GM23338 (cell line): ENCODE results near the gene RPL27. TPM values are rescaled to one million over a fixed set of nuclear protein-coding genes. Genes with fewer than 3 reads are reported as not detected.

Source experiments
- ATAC-seq: fragments of 200-7000 bp; cut with Tn5 transposase; 3 replicates; pipeline ENCODE4 v1.9.1; 2020
- DNase-seq: peaks from one replicate; pipeline ENCODE4 v3.0.0-alpha.2; 2015; ENCODE audit warnings: low spot score
- H2AFZ ChIP-seq: fragments of 200-600 bp; sonication (generic); 2 replicates; pipeline ENCODE4 v1.8.0; 2016; ENCODE audit warnings: antibody characterized with exemption, mild to moderate bottlenecking, moderate library complexity
- H3F3A ChIP-seq: fragments of 200-600 bp; sonication (generic); replicated peaks from 2 replicates; pipeline ENCODE4 v1.8.0; 2017; ENCODE audit warnings: antibody characterized with exemption, mixed run types, low read depth
- H3K27ac ChIP-seq: fragments of 200-600 bp; sonication (generic); 2 replicates; pipeline ENCODE4 v1.6.1; 2016; ENCODE audit warnings: low read depth
- H3K27me3 ChIP-seq: fragments of 200-600 bp; sonication (generic); 2 replicates; pipeline ENCODE4 v1.8.0; 2016; ENCODE audit warnings: mild to moderate bottlenecking, mixed run types, moderate library complexity; ENCODE audit not compliant: insufficient read depth
- H3K36me3 ChIP-seq: fragments of 200-600 bp; sonication (generic); 2 replicates; pipeline ENCODE4 v1.8.0; 2016; ENCODE audit warnings: mild to moderate bottlenecking; ENCODE audit not compliant: insufficient read depth
- H3K4me1 ChIP-seq: fragments of 200-600 bp; sonication (generic); 2 replicates; pipeline ENCODE4 v1.8.0; 2016; ENCODE audit warnings: mild to moderate bottlenecking, moderate library complexity; ENCODE audit not compliant: insufficient read depth
- H3K4me2 ChIP-seq: fragments of 200-600 bp; sonication (generic); 2 replicates; pipeline ENCODE4 v1.7.1; 2017; ENCODE audit warnings: mixed run types
- H3K4me3 ChIP-seq: fragments of 200-600 bp; sonication (generic); 2 replicates; pipeline ENCODE4 v1.6.1; 2016; ENCODE audit warnings: mixed run types
- H3K79me2 ChIP-seq: fragments of 200-600 bp; sonication (generic); replicated peaks from 2 replicates; pipeline ENCODE4 v1.8.0; 2017; ENCODE audit warnings: mild to moderate bottlenecking; ENCODE audit not compliant: insufficient read depth
- H3K9me2 ChIP-seq: fragments of 200-600 bp; sonication (generic); 2 replicates; pipeline ENCODE4 v1.8.0; 2017; ENCODE audit not compliant: insufficient read depth
- H4K20me1 ChIP-seq: fragments of 200-600 bp; sonication (generic); replicated peaks from 2 replicates; pipeline ENCODE4 v1.8.0; 2017; ENCODE audit warnings: mild to moderate bottlenecking; ENCODE audit not compliant: insufficient read depth
- H3K27ac Mint-ChIP-seq: 2 replicates; pipeline ENCODE4 v1.8.0; 2020; ENCODE audit warnings: inconsistent platforms, mild to moderate bottlenecking, moderate library complexity, mixed read lengths
- H3K27me3 Mint-ChIP-seq: 3 replicates; pipeline ENCODE4 v1.8.0; 2022; ENCODE audit warnings: low read depth, mild to moderate bottlenecking, moderate library complexity, mixed read lengths, inconsistent platforms; ENCODE audit not compliant: insufficient read depth, poor library complexity
- H3K36me3 Mint-ChIP-seq: 3 replicates; pipeline ENCODE4 v1.8.0; 2021; ENCODE audit warnings: low read depth, mild to moderate bottlenecking, inconsistent platforms, moderate library complexity, mixed read lengths
- H3K4me1 Mint-ChIP-seq: 3 replicates; pipeline ENCODE4 v1.8.0; 2020; ENCODE audit warnings: mild to moderate bottlenecking, inconsistent platforms, mixed read lengths
- H3K4me3 Mint-ChIP-seq: 3 replicates; pipeline ENCODE4 v1.8.0; 2021; ENCODE audit warnings: moderate library complexity, mild to moderate bottlenecking, inconsistent platforms, mixed read lengths
- H3K9me3 Mint-ChIP-seq: 3 replicates; pipeline ENCODE4 v1.8.0; 2020; ENCODE audit warnings: moderate library complexity, mild to moderate bottlenecking, inconsistent platforms, mixed read lengths
- CREB1 ChIP-seq: fragments of 250-450 bp; sonication (Bioruptor Pico); IDR thresholded peaks from 2 replicates; pipeline ENCODE4 v1.5.0; 2020; ENCODE audit warnings: low read depth, mild to moderate bottlenecking, moderate library complexity
- EZH2 ChIP-seq: fragments of 200-600 bp; sonication (generic); IDR thresholded peaks from one replicate; pipeline ENCODE4 v1.8.0; 2017; ENCODE audit warnings: antibody characterized with exemption, mild to moderate bottlenecking, low read depth; ENCODE audit not compliant: unreplicated experiment
- EZH2phosphoT487 ChIP-seq: fragments of 200-600 bp; sonication (generic); IDR thresholded peaks from one replicate; pipeline ENCODE4 v1.8.1; 2018; ENCODE audit warnings: antibody characterized with exemption; ENCODE audit not compliant: unreplicated experiment
- JUNB ChIP-seq: IDR thresholded peaks from one replicate; pipeline ENCODE4 v1.6.1; 2016; ENCODE audit warnings: antibody characterized with exemption; ENCODE audit not compliant: unreplicated experiment
- NANOG ChIP-seq: IDR thresholded peaks from 2 replicates; pipeline ENCODE4 v1.6.1; 2016; ENCODE audit warnings: antibody characterized with exemption, borderline replicate concordance
- POLR2AphosphoS5 ChIP-seq: IDR thresholded peaks from 2 replicates; pipeline ENCODE4 v1.6.1; 2016; ENCODE audit warnings: antibody characterized with exemption, low read depth
- STAT1 ChIP-seq: IDR thresholded peaks from one replicate; pipeline ENCODE4 v1.6.1; 2016; ENCODE audit warnings: antibody characterized with exemption; ENCODE audit not compliant: unreplicated experiment
- ZNF114 ChIP-seq: fragments of 250-450 bp; sonication (Bioruptor Pico); IDR thresholded peaks from 2 replicates; pipeline ENCODE4 v1.5.0; 2020; ENCODE audit warnings: mild to moderate bottlenecking, moderate library complexity
- ZNF331 ChIP-seq: fragments of 250-450 bp; sonication (Bioruptor Pico); IDR thresholded peaks from 2 replicates; pipeline ENCODE4 v1.5.0; 2020; ENCODE audit warnings: low read depth, mild to moderate bottlenecking, moderate library complexity
- polyA plus RNA-seq: library from polyadenylated mRNA; unstranded; fragments of >200 nt; fragmentation: Nextera tagmentation; extraction: Ambion mirVana; gene quantifications from 2 replicates; pipeline ENCODE4 v1.2.1, GENCODE V29; 2016
- total RNA-seq: library from RNA; depleted of rRNA; stranded (reverse); fragments of >200 nt; shearing (Covaris generic); gene quantifications from 2 replicates; pipeline ENCODE4 v1.2.3, GENCODE V29; 2014
- TF ChIP-seq, protein P1 (sequence below): IDR thresholded peaks from 2 replicates; pipeline ENCODE4 v1.6.1; 2016; ENCODE audit warnings: antibody characterized with exemption
- TF ChIP-seq, protein P2 (sequence below), 2 experiments: fragments of 200-600 bp in 1 of 2; sonication (generic) in 1 of 2; conservative IDR thresholded peaks; 2 replicates each; pipeline versions ENCODE4 v1.5.1 to v1.6.1; 2016 to 2017; ENCODE audit warnings: antibody characterized with exemption in 2 of 2, low read depth in 2 of 2, mild to moderate bottlenecking in 2 of 2, moderate library complexity in 1 of 2
- TF ChIP-seq, protein P3 (sequence below): IDR thresholded peaks from one replicate; pipeline ENCODE4 v1.6.1; 2018; ENCODE audit warnings: antibody characterized with exemption; ENCODE audit not compliant: unreplicated experiment
- TF ChIP-seq, protein P4 (sequence below): fragments of 250-450 bp; sonication (Bioruptor Pico); IDR thresholded peaks from 2 replicates; pipeline ENCODE4 v1.5.0; 2020; ENCODE audit warnings: mild to moderate bottlenecking, moderate library complexity

RPL27 gene
- total and polyA plus RNA-seq, 2 experiments from 2014 or later: 1,784 to 2,722 TPM

DNA sequence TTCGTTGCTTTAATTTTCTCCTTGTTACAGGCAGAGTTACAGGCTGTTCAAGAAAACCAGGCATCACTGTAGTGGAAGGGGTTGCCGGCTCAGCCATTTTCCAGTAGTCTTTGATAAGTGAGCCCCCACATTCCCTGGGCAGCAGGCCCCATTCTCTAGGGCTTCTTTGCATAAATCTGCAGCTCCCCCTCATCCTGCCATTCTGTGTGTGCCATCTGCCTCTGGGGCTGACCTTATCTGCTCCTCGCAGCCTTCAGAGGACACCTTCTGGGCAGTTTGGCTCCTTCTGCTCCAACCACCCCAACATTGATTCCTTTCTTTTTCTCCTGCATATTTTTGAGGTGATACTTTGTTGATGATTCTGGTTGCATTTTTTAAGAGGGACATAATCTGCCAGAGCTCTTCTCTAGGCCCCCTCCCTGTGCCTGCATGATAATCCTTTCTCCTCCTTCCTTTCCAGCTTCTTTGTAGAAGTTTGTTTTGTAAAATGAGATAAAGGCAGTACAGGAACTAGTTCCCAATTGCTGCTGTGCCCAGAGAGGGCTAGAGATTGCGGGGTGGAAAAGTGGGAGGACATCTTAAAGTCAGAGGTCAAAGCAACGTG, 43.9 kb downstream of the RPL27 start:
- TF ChIP-seq, protein P1, sequence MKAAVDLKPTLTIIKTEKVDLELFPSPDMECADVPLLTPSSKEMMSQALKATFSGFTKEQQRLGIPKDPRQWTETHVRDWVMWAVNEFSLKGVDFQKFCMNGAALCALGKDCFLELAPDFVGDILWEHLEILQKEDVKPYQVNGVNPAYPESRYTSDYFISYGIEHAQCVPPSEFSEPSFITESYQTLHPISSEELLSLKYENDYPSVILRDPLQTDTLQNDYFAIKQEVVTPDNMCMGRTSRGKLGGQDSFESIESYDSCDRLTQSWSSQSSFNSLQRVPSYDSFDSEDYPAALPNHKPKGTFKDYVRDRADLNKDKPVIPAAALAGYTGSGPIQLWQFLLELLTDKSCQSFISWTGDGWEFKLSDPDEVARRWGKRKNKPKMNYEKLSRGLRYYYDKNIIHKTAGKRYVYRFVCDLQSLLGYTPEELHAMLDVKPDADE: no peak
- TF ChIP-seq, protein P2, sequence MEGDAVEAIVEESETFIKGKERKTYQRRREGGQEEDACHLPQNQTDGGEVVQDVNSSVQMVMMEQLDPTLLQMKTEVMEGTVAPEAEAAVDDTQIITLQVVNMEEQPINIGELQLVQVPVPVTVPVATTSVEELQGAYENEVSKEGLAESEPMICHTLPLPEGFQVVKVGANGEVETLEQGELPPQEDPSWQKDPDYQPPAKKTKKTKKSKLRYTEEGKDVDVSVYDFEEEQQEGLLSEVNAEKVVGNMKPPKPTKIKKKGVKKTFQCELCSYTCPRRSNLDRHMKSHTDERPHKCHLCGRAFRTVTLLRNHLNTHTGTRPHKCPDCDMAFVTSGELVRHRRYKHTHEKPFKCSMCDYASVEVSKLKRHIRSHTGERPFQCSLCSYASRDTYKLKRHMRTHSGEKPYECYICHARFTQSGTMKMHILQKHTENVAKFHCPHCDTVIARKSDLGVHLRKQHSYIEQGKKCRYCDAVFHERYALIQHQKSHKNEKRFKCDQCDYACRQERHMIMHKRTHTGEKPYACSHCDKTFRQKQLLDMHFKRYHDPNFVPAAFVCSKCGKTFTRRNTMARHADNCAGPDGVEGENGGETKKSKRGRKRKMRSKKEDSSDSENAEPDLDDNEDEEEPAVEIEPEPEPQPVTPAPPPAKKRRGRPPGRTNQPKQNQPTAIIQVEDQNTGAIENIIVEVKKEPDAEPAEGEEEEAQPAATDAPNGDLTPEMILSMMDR (conservative IDR thresholded peaks at IDR 0.05; ENCODE audit: low read depth in 2 of 2): peak in 1 of 2 experiments; percentile 31; a peak in 2 of 4 replicates
- TF ChIP-seq POLR2AphosphoS5 (no peak), ZNF114 (CRISPR knock-in tag) (no peak), STAT1 (no peak), EZH2phosphoT487 (no peak), NANOG (no peak), EZH2 (no peak), JUNB (no peak), CREB1 (CRISPR knock-in tag) (no peak), ZNF331 (CRISPR knock-in tag) (no peak)
- TF ChIP-seq, protein P3, sequence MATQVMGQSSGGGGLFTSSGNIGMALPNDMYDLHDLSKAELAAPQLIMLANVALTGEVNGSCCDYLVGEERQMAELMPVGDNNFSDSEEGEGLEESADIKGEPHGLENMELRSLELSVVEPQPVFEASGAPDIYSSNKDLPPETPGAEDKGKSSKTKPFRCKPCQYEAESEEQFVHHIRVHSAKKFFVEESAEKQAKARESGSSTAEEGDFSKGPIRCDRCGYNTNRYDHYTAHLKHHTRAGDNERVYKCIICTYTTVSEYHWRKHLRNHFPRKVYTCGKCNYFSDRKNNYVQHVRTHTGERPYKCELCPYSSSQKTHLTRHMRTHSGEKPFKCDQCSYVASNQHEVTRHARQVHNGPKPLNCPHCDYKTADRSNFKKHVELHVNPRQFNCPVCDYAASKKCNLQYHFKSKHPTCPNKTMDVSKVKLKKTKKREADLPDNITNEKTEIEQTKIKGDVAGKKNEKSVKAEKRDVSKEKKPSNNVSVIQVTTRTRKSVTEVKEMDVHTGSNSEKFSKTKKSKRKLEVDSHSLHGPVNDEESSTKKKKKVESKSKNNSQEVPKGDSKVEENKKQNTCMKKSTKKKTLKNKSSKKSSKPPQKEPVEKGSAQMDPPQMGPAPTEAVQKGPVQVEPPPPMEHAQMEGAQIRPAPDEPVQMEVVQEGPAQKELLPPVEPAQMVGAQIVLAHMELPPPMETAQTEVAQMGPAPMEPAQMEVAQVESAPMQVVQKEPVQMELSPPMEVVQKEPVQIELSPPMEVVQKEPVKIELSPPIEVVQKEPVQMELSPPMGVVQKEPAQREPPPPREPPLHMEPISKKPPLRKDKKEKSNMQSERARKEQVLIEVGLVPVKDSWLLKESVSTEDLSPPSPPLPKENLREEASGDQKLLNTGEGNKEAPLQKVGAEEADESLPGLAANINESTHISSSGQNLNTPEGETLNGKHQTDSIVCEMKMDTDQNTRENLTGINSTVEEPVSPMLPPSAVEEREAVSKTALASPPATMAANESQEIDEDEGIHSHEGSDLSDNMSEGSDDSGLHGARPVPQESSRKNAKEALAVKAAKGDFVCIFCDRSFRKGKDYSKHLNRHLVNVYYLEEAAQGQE: no peak
- TF ChIP-seq, protein P4, sequence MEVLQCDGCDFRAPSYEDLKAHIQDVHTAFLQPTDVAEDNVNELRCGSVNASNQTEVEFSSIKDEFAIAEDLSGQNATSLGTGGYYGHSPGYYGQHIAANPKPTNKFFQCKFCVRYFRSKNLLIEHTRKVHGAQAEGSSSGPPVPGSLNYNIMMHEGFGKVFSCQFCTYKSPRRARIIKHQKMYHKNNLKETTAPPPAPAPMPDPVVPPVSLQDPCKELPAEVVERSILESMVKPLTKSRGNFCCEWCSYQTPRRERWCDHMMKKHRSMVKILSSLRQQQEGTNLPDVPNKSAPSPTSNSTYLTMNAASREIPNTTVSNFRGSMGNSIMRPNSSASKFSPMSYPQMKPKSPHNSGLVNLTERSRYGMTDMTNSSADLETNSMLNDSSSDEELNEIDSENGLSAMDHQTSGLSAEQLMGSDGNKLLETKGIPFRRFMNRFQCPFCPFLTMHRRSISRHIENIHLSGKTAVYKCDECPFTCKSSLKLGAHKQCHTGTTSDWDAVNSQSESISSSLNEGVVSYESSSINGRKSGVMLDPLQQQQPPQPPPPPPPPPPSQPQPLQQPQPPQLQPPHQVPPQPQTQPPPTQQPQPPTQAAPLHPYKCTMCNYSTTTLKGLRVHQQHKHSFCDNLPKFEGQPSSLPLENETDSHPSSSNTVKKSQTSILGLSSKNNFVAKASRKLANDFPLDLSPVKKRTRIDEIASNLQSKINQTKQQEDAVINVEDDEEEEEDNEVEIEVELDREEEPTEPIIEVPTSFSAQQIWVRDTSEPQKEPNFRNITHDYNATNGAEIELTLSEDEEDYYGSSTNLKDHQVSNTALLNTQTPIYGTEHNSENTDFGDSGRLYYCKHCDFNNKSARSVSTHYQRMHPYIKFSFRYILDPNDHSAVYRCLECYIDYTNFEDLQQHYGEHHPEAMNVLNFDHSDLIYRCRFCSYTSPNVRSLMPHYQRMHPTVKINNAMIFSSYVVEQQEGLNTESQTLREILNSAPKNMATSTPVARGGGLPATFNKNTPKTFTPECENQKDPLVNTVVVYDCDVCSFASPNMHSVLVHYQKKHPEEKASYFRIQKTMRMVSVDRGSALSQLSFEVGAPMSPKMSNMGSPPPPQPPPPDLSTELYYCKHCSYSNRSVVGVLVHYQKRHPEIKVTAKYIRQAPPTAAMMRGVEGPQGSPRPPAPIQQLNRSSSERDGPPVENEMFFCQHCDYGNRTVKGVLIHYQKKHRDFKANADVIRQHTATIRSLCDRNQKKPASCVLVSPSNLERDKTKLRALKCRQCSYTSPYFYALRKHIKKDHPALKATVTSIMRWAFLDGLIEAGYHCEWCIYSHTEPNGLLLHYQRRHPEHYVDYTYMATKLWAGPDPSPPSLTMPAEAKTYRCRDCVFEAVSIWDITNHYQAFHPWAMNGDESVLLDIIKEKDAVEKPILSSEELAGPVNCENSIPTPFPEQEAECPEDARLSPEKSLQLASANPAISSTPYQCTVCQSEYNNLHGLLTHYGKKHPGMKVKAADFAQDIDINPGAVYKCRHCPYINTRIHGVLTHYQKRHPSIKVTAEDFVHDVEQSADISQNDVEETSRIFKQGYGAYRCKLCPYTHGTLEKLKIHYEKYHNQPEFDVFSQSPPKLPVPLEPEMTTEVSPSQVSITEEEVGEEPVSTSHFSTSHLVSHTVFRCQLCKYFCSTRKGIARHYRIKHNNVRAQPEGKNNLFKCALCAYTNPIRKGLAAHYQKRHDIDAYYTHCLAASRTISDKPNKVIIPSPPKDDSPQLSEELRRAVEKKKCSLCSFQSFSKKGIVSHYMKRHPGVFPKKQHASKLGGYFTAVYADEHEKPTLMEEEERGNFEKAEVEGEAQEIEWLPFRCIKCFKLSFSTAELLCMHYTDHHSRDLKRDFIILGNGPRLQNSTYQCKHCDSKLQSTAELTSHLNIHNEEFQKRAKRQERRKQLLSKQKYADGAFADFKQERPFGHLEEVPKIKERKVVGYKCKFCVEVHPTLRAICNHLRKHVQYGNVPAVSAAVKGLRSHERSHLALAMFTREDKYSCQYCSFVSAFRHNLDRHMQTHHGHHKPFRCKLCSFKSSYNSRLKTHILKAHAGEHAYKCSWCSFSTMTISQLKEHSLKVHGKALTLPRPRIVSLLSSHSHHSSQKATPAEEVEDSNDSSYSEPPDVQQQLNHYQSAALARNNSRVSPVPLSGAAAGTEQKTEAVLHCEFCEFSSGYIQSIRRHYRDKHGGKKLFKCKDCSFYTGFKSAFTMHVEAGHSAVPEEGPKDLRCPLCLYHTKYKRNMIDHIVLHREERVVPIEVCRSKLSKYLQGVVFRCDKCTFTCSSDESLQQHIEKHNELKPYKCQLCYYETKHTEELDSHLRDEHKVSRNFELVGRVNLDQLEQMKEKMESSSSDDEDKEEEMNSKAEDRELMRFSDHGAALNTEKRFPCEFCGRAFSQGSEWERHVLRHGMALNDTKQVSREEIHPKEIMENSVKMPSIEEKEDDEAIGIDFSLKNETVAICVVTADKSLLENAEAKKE (CRISPR knock-in tag): peak; percentile 59; the same call in 1 of the 2 replicates
- H3K4me1 ChIP-seq: peaks cover 43% of the 10 kb centered on the region
- Mint-ChIP-seq H3K4me1 (peaks cover 51% of the 10 kb centered on the region), H3K4me3 (peak overlapping the region; percentile 36), H3K27me3 (peaks cover 12% of the 10 kb centered on the region), H3K27ac (peak overlapping the region; percentile 93), H3K36me3 (peaks cover 13% of the 10 kb centered on the region), H3K9me3 (no peaks in the 10 kb centered on the region)
- no peaks in the 10 kb centered on the region; the same call in 1 of the 2 replicates for H3K36me3 ChIP-seq
- peak overlapping the region; percentile 92 for H3K27ac ChIP-seq
- H2AFZ ChIP-seq: peak overlapping the region; percentile 19; the same call in 1 of the 2 replicates
- no peaks in the 10 kb centered on the region for H3K9me2 ChIP-seq
- H4K20me1 ChIP-seq: no peaks in the 10 kb centered on the region
- ATAC-seq (peak; percentile 74), DNase-seq (peak; percentile 47)
- H3K4me2 ChIP-seq: peak overlapping the region; percentile 45
- H3K4me3 ChIP-seq: 0 out of 2 replicates have a peak overlapping the region, but pooled peaks have one; percentile 23
- H3F3A ChIP-seq: peaks cover 13% of the 10 kb centered on the region; the same call in 1 of the 2 replicates
- no peaks in the 10 kb centered on the region for H3K79me2 ChIP-seq
- H3K27me3 ChIP-seq: no peaks in the 10 kb centered on the region
